GM21786 (cell line): Measurements from ENCODE around the gene ACBD6.
"Not testable (repeated sequence)": the region's sequence is repeated elsewhere in the genome, so short reads cannot be mapped to it uniquely, and the experiment has no call there.

Experiments used
- ATAC-seq: cut with Tn5 transposase; IDR thresholded peaks from one replicate; pipeline ENCODE4 v1.9.1; 2021; ENCODE audit not compliant: unreplicated experiment

ACBD6 gene

DNA sequence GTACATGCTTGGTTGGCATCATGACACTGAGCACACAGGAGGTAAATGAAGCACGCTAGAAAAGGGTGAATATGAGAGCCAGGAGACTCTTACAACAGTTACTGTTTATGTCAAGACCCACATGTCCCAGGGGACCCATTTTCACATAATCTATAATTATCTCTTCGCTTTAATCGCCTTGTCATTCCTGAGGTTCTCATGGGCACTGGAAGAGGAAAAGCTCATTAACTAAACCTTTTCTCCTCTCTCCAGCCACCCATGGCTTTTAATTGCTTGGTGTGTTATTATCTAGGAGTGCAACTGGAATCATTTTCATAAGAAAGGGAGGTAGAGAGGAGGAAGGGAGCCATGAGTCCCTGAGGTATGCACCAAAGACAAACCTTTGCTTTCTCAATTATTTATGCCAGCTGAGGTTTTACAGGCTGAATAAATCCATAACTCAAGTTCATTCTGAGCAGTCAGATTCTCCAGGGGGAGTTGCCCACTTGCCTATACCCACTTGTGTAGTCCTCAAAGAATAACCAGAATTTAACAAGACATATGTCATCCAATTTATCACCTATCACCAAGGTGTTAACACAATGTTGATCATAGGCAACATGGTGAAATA is 77.4 kb downstream of the ACBD6 start:
- ATAC-seq: no peak

DNA sequence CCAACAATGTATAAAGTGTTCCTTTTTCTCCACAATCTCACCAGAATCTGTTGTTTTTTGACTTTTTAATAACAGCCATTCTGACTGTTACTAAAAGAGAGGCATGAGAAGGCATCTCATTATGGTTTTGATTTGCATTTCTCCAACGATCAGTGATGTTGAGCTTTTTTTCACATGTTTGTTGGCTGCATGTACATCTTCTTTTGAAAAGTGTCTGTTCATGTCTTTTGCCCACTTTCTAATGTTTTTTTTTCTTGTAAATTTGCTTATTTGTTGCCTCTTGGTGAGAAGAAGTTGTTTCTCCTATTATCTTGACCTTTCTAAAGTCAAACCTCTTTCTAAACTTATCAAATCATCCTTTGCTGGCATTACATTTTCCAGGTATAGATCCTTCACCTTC is 80.8 kb downstream of the ACBD6 start:
- ATAC-seq: no peak

DNA sequence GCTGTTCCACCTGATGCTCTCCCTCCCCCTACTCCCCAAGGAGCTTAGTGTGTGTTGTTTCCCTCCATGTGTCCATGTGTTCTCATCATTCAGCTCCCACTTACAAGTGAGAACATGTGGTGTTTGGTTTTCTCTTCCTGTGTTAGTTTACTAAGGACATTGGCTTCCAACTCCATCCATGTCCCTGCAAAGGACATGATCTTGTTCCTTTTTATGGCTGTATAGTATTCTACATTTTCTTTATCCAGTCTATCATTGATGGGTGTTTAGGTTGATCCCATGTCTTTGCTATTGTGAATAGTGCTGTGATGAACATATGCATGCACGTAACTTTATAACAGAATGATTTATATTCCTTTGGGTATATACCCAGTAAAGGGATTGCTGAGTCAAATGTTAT is 81.2 kb downstream of the ACBD6 start:
- ATAC-seq: not testable (repeated sequence)

DNA sequence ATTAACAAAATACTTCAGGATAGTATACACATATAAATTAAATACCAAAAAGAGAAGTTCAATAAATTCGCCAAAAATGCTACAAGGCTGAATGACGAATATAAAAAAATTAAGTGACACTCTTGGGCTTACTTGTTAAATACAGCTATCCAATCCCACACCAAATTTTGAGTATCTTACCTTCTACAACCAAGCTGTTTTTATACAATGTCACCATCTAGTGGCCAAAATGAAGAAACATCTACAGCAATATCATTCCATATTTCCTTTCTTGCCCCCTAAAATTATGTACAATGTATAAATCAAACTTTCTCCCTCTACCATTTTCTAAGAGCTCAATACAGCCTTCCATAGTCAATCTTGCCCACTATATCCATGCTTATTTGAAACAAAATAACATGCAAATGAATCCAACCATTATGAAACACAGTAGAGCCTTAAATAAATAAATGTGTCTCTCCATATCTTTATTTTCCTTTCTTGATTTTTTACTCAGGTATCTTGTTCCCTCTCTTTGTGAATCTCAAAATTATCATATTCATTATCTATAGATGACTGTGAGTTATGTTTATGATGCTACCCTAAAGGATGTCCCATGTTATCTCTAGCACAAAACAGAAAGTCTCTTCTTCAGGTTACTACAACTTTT is 86.3 kb downstream of the ACBD6 start:
- no peak for ATAC-seq

DNA sequence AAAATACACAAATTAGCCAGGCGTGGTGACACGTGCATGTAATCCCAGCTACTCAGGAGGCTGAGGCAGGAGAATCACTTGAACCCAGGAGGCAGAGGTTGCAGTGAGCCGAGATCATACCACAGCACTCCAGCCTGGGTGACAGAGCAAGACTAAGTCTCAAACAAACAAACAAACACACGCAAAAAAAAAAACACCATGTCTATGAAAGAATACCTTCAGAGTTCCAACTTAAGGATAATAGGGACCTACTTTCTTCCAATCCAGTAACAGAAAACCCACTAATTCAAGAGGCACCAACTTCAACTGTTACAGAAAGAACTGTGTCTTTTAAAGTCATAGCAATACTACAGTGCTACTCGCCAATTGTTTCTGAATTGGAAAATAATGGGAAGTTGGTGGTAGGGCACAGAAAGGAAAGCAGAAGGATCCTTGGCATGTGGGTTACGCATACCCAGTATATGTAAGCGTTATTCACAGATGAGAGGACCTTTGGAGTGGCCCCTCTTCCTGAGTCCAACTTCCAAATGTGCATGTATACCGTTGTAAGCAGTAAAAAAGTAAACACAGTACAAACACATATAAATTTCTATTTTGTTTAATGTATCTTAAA is 87.0 kb downstream of the ACBD6 start:
- no peak for ATAC-seq

DNA sequence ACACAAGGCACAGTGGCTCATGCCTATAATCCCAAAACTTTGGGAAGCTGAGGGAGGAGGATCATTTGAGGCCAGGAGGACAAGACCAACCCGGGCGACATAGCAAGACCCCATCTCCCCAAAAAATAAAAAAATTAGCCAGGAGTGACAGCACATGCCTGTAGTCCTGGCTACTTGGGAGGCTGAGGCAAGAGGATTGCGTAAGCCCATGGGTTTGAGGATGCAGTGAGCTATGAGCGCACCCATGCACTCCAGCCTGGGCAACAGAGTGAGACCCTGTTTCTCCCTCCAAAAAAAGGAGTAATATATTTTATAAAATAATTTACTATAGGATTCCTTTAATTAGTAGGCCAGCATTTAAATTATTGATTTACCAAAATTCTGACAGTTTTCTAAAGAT is 89.8 kb downstream of the ACBD6 start:
- no peak for ATAC-seq

DNA sequence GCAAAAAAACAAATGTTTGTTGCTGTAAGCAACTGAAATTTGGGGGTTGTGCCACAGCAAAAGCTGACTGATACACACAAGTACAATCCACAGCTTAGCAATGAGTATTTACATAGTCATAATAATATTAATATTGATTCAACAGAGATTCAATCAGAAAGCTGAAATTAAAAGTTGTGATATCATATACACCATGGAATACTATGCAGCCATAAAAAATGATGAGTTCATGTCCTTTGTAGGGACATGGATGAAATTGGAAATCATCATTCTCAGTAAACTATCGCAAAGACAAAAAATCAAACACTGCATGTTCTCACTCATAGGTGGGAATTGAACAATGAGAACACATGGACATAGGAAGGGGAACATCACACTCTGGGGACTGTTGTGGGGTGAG is 94.2 kb downstream of the ACBD6 start:
- ATAC-seq: not testable (repeated sequence)

DNA sequence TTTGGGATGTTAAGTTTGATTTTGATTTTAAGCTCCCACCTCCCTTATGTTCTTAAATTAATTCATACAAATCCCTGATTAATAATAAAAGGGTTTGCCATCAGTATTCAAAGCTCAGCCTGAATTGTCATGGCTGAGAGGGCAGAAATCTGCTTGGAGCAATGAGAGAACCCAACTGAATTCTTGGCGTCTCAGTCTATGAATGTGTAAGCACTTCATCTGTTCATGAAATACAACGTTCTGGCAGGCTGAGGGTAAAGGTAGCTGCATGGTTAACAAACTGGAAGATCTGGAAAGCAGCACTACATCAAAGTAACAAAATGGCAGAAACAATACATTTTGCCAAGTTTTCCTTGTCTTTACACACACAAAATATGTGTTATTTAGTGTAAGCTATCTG is 95.3 kb downstream of the ACBD6 start:
- no peak for ATAC-seq

DNA sequence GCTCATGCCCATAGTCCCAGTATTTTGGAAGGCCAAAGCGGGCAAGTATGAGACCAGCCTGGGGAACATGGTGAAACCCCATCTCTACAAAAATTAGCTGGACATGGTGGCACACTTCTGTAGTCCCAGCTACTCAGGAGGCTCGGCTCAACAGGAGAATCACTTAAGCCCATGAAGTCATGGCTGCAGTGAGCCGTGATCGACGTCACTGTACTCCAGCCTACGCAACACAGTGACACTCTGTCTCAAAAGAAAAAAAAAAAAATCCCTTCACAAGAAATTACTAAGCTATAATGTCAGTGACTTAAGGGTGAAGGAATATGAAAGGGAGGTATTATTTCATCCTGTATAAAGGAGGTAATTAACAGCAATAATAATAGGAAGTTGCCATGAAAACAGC is 99.8 kb downstream of the ACBD6 start:
- ATAC-seq: no peak

DNA sequence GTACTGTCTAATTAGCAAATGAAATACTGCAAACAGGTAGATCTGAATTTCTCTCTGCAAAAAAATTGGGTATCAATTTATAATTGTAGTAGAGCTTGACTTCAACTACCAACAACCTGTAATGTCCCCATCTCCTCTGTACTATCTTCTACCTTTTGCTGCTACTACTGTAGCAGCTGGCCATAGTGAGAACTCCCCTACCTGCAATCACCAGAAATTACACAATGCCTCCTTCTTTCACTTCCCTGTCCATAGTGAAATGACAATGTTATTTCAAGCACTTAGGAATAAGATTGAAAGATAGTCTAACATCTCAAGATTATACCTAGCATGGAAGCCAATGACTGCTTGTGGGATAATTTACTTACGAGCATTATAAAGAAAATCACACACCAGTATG is 100.4 kb downstream of the ACBD6 start:
- no peak for ATAC-seq

DNA sequence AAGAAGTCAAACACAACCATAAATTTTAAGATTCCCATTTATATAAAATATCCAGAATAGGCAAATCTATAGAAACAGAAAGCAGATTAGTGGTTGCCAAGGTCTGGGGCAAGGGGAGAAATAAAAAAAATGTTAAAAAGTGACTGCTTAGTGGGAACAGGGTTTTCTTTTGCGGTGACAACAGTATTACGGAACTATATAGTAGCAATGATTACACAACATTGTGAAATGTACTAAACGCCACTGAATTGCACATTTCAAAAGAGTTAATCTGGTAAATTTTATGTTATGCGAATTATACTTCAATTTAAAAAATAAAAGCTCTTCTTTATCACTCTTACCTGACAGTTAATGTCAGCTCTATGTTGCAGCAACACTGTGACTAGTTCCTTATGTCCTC is 105.2 kb downstream of the ACBD6 start:
- ATAC-seq: no peak

DNA sequence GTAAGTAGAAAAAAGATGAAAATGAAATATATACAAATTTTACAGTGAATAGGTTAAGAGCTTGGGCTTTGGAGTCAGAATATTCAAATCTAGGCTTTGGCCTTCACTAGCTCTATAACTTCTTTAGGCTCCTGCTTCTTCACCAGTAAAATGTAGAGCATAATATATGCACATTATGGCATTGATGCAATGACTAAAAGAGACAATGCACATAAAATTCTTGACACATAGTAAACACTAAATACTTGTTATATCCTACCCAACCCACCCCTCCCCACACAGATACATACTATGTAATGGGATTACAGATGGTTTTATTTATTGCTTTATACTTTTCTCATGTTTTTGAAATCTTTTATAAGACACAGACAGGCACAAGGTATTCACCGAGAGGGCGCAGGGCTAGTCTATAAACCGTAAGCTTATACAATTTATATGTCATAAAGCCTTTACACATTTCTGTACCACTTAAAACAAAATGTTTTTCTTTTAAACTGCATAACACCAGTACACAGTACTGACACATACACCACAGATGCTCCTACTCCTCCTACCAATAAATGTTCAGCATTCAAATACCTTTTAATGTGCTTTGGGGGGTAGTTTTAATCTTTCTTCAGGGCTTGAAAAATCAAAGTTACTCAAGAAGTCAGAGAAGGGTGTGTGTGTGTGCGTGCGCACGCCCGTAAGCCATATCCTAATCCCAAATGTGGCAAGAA is 109.8 kb downstream of the ACBD6 start:
- ATAC-seq: no peak

DNA sequence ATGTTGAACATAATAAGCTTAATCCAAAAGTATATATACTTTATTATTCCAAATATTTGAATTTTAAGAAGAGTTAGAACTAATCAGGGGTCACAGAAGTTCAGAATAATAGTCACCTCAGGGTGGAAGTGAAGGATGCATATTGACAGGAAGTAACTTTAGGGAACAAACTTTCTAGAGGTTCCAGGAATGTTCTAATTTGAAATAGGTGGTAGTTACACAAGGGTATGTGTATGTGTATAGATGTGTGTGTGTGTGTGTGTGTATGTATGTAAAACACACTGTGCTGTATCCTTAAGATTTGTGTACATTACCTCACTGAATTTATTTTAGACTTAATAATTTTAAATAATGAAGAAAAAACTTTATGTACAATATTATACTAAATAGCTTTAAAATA is 110.4 kb downstream of the ACBD6 start:
- no peak for ATAC-seq

DNA sequence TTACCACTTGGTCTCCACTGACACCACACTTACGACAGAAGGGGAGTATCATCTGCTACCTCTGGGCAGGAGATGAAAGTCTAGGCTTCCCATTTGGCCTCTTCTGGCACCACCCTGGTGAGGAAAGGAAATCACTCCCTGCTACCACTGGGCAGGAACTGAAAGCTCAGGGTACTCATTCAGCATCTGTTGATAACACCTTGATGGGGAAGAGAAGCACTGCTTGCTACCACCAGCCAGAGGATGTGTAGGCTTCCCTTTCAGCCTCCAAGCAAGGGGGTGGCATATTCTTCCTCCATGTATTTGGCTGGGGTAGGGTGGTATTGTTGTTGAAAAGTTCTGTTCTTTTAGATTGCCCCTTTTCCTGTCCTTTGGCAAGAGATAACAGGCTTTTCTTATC is 115.0 kb downstream of the ACBD6 start:
- no peak for ATAC-seq

DNA sequence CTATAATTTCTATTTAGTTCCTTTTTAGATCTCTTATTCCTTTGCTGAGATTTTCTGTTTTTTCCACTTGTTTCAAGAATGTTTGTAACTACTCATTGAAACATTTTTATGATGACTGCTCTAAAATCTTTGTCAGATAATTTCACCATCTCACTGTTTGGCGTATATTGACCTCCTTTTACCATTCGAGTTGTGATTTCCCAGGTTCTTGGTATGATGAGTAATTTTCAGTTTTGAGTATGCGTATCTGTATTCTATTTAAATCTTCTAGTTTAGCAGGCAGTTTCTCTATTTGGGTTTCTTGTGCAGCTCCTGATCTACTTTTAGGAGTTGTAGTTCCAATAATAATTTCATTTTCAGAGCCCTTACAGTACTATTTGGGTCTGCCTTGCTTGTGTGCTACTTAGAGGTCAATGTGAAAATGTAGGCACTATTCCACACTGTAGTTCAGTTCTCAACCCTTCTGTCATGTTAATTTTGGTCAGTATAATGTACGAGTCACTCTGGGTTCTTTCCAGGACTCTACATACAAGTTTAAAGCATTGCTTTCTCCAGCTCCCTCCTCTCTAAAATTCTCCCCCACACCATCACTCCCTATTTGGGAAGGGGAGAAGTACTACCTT is 115.5 kb downstream of the ACBD6 start:
- ATAC-seq: no peak

DNA sequence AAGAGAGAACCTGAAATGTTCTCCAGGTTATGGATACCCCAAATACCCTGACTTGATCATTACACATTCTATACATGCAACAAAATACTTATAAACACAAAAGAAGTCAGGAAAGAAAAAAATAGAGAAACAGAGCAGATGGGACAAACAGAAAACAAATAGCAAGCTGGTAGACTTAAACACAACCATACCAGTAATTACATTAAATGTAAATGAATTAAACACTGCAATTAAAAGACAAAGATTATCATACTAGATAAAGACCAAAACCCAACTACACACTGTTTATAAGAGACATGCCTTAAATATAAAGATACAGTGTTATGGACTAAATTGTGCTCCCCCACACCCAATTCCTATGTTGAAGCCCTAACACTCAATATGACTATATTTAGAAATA is 117.2 kb downstream of the ACBD6 start:
- no peak for ATAC-seq

DNA sequence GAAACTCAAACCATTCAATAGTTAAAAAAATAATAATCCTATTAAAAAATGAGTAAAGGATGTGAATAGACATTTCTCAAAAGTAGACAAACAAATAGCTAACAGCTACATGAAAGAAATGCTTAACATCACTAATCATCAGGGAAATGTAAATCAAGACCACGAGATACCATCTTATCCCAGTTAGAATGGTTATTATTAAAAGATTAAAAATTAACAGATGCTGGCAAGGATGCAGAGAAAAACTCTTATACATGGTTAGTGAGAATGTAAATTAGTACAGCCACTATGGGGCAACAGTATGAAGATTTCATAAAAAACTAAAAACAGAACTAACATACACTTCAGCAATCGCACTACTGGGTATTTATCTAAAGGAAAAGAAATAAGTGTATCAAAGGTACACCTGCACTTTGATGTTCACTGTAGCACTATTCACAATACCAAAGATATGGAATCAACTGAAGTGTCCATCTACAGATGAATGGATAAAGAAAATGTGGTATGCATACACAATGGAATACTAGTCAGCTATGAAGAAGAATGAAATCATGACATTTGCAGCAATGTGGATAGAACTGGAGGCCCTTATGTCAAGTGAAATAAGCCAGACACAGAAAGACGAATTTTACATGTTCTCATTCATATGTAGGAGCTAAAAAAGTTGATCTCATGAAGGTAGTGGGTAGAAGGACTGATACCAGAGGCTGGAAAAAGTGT is 117.9 kb downstream of the ACBD6 start:
- ATAC-seq: no peak

DNA sequence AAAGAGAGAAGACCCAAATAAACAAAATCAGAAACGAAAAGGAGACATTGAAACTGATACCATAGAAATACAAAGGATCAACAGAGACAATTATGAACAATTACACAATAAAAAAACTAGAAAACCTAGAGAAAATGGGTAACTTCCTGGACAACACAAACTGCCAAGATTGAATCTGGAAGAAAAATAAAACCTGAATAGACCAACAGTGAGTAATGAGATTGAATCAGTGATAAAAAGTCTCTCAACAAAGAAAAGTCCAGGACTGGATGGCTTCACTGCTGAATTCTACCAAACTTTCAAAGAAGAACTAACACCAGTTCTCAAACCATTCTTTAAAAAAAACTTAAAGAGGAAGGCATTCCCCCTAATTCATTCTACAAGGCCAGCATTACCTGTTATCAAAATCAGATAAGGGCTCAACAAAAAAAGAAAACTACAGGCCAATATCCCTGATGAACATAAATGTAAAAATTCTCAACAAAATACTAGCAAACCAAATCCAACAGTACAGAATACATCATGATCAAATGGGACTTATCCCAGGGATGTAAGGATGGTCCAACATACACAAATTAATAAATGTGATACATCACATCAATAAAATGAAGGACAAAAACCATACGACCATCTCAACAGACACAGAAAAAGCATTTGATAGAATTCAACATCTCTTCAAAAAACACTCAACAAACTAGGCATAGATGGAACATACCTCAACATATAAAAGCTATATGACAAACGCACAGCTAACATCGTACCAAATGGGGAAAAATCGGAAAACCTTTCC is 119.9 kb downstream of the ACBD6 start:
- ATAC-seq: no peak

DNA sequence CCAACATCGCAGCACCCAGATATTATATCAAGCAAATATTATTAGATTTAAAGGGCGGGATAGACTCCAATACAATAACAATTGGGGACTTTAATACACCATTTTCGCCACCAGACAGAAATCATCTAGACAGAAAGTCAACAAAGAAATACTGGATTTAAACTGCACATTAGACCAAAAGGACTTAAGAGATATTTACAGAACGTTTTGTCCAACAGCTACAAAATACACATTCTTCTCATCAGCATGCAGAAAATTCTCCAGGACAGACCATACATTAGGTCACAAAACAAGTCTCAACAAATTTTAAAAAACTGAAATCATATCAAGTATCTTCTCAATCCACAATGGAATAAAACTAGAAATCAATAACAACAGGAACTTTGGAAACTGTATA is 121.2 kb downstream of the ACBD6 start:
- no peak for ATAC-seq
